Smooth muscle cell (in vitro differentiated cells): ENCODE data around the gene NDUFA13. TPM values are rescaled to one million over a fixed set of nuclear protein-coding genes. Genes with fewer than 3 reads are reported as not detected.

Experiments used
- DNase-seq: peaks from one replicate; lab custom pipeline; 2025; ENCODE audit not compliant: unreplicated experiment; lab: John Stamatoyannopoulos, UW
- H2AFZ ChIP-seq: fragments of 200-600 bp; sonication (generic); 2 replicates; pipeline ENCODE4 v1.6.0; 2016; ENCODE audit warnings: antibody characterized with exemption, low read depth, mild to moderate bottlenecking
- H3F3A ChIP-seq: fragments of 200-600 bp; sonication (generic); 2 replicates; pipeline ENCODE4 v1.6.0; 2017; ENCODE audit warnings: antibody characterized with exemption, low read depth
- H3K27ac ChIP-seq: fragments of 200-600 bp; sonication (generic); 2 replicates; pipeline ENCODE4 v1.5.1; 2016; ENCODE audit warnings: low read depth, mild to moderate bottlenecking
- H3K27me3 ChIP-seq: fragments of 200-600 bp; sonication (generic); 2 replicates; pipeline ENCODE4 v1.6.1; 2016; ENCODE audit warnings: low read depth, mild to moderate bottlenecking
- H3K36me3 ChIP-seq: fragments of 200-600 bp; sonication (generic); 2 replicates; pipeline ENCODE4 v1.5.1; 2016; ENCODE audit warnings: low read depth
- H3K4me1 ChIP-seq: fragments of 200-600 bp; sonication (generic); 2 replicates; pipeline ENCODE4 v1.5.1; 2016; ENCODE audit warnings: low read depth
- H3K4me2 ChIP-seq: fragments of 200-600 bp; sonication (generic); 2 replicates; pipeline ENCODE4 v1.6.0; 2016; ENCODE audit warnings: mild to moderate bottlenecking
- H3K4me3 ChIP-seq: fragments of 200-600 bp; sonication (generic); 2 replicates; pipeline ENCODE4 v1.5.1; 2016; ENCODE audit warnings: mild to moderate bottlenecking
- H3K79me2 ChIP-seq: fragments of 200-600 bp; sonication (generic); 2 replicates; pipeline ENCODE4 v1.6.0; 2016; ENCODE audit warnings: low read depth, mild to moderate bottlenecking
- H3K9ac ChIP-seq: fragments of 200-600 bp; sonication (generic); 2 replicates; pipeline ENCODE4 v1.6.0; 2016; ENCODE audit warnings: low read depth
- H3K9me3 ChIP-seq: fragments of 200-600 bp; sonication (generic); replicated peaks from 2 replicates; pipeline ENCODE4 v1.5.1; 2016; ENCODE audit warnings: low read depth
- H4K20me1 ChIP-seq: fragments of 200-600 bp; sonication (generic); 2 replicates; pipeline ENCODE4 v1.6.0; 2016; ENCODE audit warnings: low read depth
- WGBS: methylation state at CpG from one replicate; pipeline ENCODE4 v1.1.7; 2016; ENCODE audit warnings: low lambda C conversion rate; 5-methylcytosine and 5-hydroxymethylcytosine counted together
- polyA plus RNA-seq: library from polyadenylated mRNA; unstranded; fragments of >200 nt; fragmentation: Nextera tagmentation; extraction: Ambion mirVana; gene quantifications from 2 replicates; pipeline ENCODE4 v1.2.1, GENCODE V29; 2016
- total RNA-seq: library from RNA; depleted of rRNA; stranded (reverse); fragments of >200 nt; gene quantifications from 2 replicates; pipeline ENCODE4 v1.2.3, GENCODE V29; 2014
- TF ChIP-seq, protein P1 (sequence below): fragments of 200-600 bp; sonication (generic); IDR thresholded peaks from 2 replicates; pipeline ENCODE4 v1.5.1; 2017; ENCODE audit warnings: borderline replicate concordance, mild to moderate bottlenecking, antibody characterized with exemption; ENCODE audit not compliant: insufficient read depth, poor library complexity, severe bottlenecking

The NDUFA13 gene
- total and polyA plus RNA-seq, 2 experiments from 2014 or later = 42.3 to 559 TPM

DNA sequence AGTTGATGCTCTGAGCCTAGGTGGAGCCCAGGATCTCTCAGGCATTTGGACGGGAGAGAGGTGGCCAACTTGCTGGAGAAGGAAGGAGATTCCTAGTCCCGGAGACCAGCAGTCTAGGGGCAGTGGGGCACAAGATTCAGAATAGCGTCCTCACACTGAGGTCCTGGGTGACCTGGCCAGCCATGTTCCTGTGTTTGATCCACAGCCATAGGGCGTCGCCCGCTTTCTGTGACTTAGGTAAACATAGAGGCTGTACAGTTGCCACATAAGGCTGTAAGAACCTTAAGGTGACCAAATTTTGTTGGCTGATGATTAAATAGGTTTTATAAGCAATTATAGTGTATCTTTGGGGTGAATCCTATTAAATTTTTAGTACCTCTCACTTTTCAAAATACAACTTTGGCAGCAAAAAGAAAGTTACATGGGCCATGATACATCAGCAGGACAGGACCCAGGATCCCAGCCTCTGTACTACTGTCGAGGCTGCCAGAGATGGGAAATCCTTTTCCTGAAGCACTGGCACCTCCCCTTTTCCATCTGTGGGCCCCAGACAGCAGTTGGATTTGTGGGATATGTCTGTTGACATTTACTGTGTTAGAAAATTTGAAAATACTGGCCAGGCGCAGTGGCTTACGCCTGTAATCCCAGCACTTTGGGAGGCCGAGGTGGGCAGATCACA lies 38.2 kb upstream of the NDUFA13 start:
- no peaks in the 10 kb centered on the region for H3K27me3 ChIP-seq
- no peak overlapping the region for H2AFZ ChIP-seq
- no peak overlapping the region for H3K4me2 ChIP-seq
- TF ChIP-seq, protein P1, sequence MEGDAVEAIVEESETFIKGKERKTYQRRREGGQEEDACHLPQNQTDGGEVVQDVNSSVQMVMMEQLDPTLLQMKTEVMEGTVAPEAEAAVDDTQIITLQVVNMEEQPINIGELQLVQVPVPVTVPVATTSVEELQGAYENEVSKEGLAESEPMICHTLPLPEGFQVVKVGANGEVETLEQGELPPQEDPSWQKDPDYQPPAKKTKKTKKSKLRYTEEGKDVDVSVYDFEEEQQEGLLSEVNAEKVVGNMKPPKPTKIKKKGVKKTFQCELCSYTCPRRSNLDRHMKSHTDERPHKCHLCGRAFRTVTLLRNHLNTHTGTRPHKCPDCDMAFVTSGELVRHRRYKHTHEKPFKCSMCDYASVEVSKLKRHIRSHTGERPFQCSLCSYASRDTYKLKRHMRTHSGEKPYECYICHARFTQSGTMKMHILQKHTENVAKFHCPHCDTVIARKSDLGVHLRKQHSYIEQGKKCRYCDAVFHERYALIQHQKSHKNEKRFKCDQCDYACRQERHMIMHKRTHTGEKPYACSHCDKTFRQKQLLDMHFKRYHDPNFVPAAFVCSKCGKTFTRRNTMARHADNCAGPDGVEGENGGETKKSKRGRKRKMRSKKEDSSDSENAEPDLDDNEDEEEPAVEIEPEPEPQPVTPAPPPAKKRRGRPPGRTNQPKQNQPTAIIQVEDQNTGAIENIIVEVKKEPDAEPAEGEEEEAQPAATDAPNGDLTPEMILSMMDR = no peak
- H3K79me2 ChIP-seq = peaks cover 84% of the 10 kb centered on the region
- H3K36me3 ChIP-seq = no peaks in the 10 kb centered on the region
- peaks cover 95% of the 10 kb centered on the region for H4K20me1 ChIP-seq
- no peaks in the 10 kb centered on the region for H3K9me3 ChIP-seq
- H3K9ac ChIP-seq = no peak overlapping the region
- 78% methylated on average over 10 of the region's 10 CpGs for WGBS
- no peak overlapping the region for H3K4me3 ChIP-seq
- H3K27ac ChIP-seq = no peak overlapping the region
- H3K4me1 ChIP-seq = peaks cover 9% of the 10 kb centered on the region
- DNase-seq = no peak
- no peaks in the 10 kb centered on the region for H3F3A ChIP-seq

DNA sequence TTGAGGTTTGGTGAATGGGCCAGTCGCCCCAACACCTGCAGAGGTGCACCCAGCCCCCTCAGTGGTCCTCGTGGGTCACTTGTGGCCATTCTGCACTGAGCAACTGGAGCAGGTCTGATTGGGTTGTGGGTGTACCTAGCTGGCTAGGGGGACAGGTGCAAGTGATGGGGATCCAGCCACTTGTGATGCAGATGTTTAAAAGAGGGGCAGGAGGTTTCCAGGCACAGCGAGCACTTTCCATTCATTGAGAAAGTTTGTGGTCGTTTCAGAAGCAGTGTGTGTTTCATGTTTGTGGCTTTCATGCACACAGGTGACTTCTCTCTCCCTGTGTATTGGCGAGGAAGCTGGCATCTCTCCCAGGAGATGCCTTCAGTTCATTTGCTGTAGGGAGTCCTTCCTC lies 35.3 kb upstream of the NDUFA13 start:
- Histone ChIP-seq H3F3A (peaks cover 9% of the 10 kb centered on the region), H3K27me3 (no peaks in the 10 kb centered on the region), H3K27ac (no peak overlapping the region), H3K4me2 (no peak overlapping the region), H3K79me2 (peaks cover 71% of the 10 kb centered on the region), H3K9me3 (no peaks in the 10 kb centered on the region), H3K36me3 (no peaks in the 10 kb centered on the region), H3K4me3 (no peak overlapping the region), H2AFZ (no peak overlapping the region), H4K20me1 (peaks cover 84% of the 10 kb centered on the region), H3K9ac (no peak overlapping the region), H3K4me1 (peaks cover 7% of the 10 kb centered on the region)
- no peak for DNase-seq
- TF ChIP-seq, protein P1 = no peak
- 97% methylated on average over 5 of the region's 5 CpGs for WGBS

DNA sequence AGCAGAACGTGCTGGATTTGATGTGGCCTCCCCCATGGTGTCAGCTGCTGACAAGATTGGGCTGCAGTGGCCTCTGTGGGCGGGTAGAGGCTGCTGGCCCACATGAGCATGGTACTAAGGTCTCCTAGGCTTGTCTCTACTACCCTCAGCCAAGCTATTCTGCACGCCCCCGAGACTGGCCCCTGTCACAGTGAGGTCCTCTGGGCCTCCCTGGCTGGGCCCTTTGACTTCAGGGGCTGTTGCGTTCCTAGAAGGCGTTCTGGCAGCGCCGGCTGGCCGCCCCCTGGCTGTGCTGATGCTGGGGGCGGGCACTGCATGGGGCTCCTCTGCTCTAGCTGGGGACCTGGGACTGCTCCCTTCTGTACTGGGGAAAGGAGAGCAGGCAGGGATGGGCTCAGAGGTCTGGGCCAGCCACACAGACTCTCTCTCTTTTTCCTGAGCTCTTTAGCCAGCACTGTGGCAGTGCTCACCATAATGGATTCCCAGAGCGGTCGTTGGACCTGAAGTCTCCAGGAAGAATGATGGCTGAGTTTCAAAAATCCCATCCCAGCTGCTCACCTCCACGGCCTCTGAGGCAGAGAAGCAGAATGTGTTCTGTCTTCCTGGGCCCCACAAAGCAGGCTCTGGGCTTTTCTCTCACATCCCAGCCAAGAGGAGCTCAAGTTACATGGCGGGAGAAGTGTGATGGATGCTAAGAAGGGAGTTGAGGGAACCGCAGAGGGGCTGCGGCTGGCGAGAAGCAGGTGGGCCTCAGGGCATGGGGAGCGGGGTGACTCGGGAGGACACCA lies 33.0 kb upstream of the NDUFA13 start:
- H2AFZ ChIP-seq = no peak overlapping the region
- H3F3A ChIP-seq = peaks cover 15% of the 10 kb centered on the region
- H4K20me1 ChIP-seq = peaks cover 64% of the 10 kb centered on the region
- peak; percentile 7 for DNase-seq
- no peak overlapping the region for H3K9ac ChIP-seq
- H3K4me1 ChIP-seq = peaks cover 12% of the 10 kb centered on the region
- no peak overlapping the region for H3K4me3 ChIP-seq
- 62% methylated on average over 18 of the region's 19 CpGs for WGBS
- H3K36me3 ChIP-seq = no peaks in the 10 kb centered on the region
- no peak overlapping the region for H3K4me2 ChIP-seq
- peak overlapping the region; percentile 15 for H3K27ac ChIP-seq
- H3K27me3 ChIP-seq = no peaks in the 10 kb centered on the region
- H3K79me2 ChIP-seq = peaks cover 63% of the 10 kb centered on the region
- TF ChIP-seq, protein P1 = no peak
- no peaks in the 10 kb centered on the region for H3K9me3 ChIP-seq
